PC-3 (cell line): ENCODE data around the gene SDK2. TPM values are rescaled to one million over a fixed set of nuclear protein-coding genes. Genes with fewer than 3 reads are reported as not detected.

Source experiments
- ATAC-seq: fragments of 200-7000 bp; cut with Tn5 transposase; 2 replicates; pipeline ENCODE4 v1.9.1; 2020; ENCODE audit warnings: mild to moderate bottlenecking, moderate library complexity
- BruUV-seq: library from RNA; stranded (reverse); fragments of 400-500 nt; replicated peaks from 2 replicates; lab custom pipeline; 2021; lab: Mats Ljungman, UMichigan
- CTCF ChIA-PET: fragments of 300-600 bp; sonication (Branson Sonifier 250); formaldehyde crosslinking; loops from one replicate; lab custom pipeline; 2022; ENCODE audit warnings: antibody characterized with exemption; lab: Charles Lee
- POLR2A ChIA-PET: fragments of 300-600 bp; sonication (Branson Sonifier 250); formaldehyde crosslinking; loops from one replicate; lab custom pipeline; 2022; ENCODE audit warnings: antibody characterized with exemption; ENCODE audit not compliant: unreplicated experiment; lab: Charles Lee
- DNase-seq: peaks from one replicate; pipeline ENCODE4 v3.0.0-alpha.2; 2015
- H2AFZ ChIP-seq: fragments of 300-600 bp; sonication (generic); 2 replicates; pipeline ENCODE4 v1.6.0; 2016; ENCODE audit warnings: antibody characterized with exemption, low read length
- H3F3A ChIP-seq: fragments of 300-600 bp; sonication (generic); one replicate; pipeline ENCODE4 v1.6.0; 2017; ENCODE audit warnings: antibody characterized with exemption, low read length, control low read depth, mild to moderate bottlenecking; ENCODE audit not compliant: unreplicated experiment
- H3K27ac ChIP-seq: fragments of 300-600 bp; sonication (generic); 2 replicates; pipeline ENCODE4 v1.5.1; 2016; ENCODE audit warnings: mild to moderate bottlenecking, low read length
- H3K27me3 ChIP-seq: fragments of 300-600 bp; sonication (generic); 2 replicates; pipeline ENCODE4 v1.6.1; 2016; ENCODE audit warnings: low read length, mixed read lengths
- H3K36me3 ChIP-seq: fragments of 300-600 bp; sonication (generic); 2 replicates; pipeline ENCODE4 v1.6.1; 2016; ENCODE audit warnings: low read depth, mixed run types, low read length, mixed read lengths
- H3K4me1 ChIP-seq: fragments of 300-600 bp; sonication (generic); 2 replicates; pipeline ENCODE4 v1.5.1; 2016; ENCODE audit warnings: low read length; ENCODE audit not compliant: insufficient read depth
- H3K4me2 ChIP-seq: fragments of 300-600 bp; sonication (generic); 2 replicates; pipeline ENCODE4 v1.6.0; 2016; ENCODE audit warnings: low read length
- H3K4me3 ChIP-seq: fragments of 300-600 bp; sonication (generic); 2 replicates; pipeline ENCODE4 v1.5.1; 2016; ENCODE audit warnings: mild to moderate bottlenecking, low read length, mixed read lengths
- H3K79me2 ChIP-seq: fragments of 300-600 bp; sonication (generic); 2 replicates; pipeline ENCODE4 v1.6.1; 2017; ENCODE audit warnings: low read length, mixed read lengths
- H3K9ac ChIP-seq: fragments of 300-600 bp; sonication (generic); 2 replicates; pipeline ENCODE4 v1.6.0; 2016; ENCODE audit warnings: mild to moderate bottlenecking, low read length
- H3K9me2 ChIP-seq: fragments of 300-600 bp; sonication (generic); replicated peaks from 2 replicates; pipeline ENCODE4 v1.6.1; 2016; ENCODE audit warnings: mixed run types, low read length, mixed read lengths
- H3K9me3 ChIP-seq: fragments of 300-600 bp; sonication (generic); 2 replicates; pipeline ENCODE4 v1.6.1; 2016; ENCODE audit warnings: low read length, mixed read lengths
- H4K20me1 ChIP-seq: fragments of 300-600 bp; sonication (generic); 2 replicates; pipeline ENCODE4 v1.6.1; 2016; ENCODE audit warnings: low read length, mixed read lengths
- EZH2 ChIP-seq: fragments of 300-600 bp; sonication (generic); IDR thresholded peaks from one replicate; pipeline ENCODE4 v1.6.1; 2017; ENCODE audit warnings: antibody characterized with exemption, mild to moderate bottlenecking, low read length; ENCODE audit not compliant: unreplicated experiment
- EZH2phosphoT487 ChIP-seq: fragments of 300-600 bp; sonication (generic); IDR thresholded peaks from 2 replicates; pipeline ENCODE4 v1.6.1; 2018; ENCODE audit warnings: mild to moderate bottlenecking, antibody characterized with exemption, low read length, borderline replicate concordance
- intact Hi-C: fragments of 100-400 bp; cut with micrococcal nuclease; formaldehyde crosslinking; loops from 2 replicates; pipeline ENCODE4 v1.9.0; 2023
- total RNA-seq: library from RNA; depleted of rRNA; stranded (reverse); fragments of >200 nt; gene quantifications from 2 replicates; pipeline ENCODE4 v1.2.3, GENCODE V29; 2014
- TF ChIP-seq, protein P1 (sequence below): fragments of 300-600 bp; sonication (generic); conservative IDR thresholded peaks from 2 replicates; pipeline ENCODE4 v1.5.1; 2017; ENCODE audit warnings: antibody characterized with exemption, low read depth, mild to moderate bottlenecking, low read length

Gene SDK2
- total RNA-seq, 1 experiment from 2014 or later, result 0.07 TPM

DNA sequence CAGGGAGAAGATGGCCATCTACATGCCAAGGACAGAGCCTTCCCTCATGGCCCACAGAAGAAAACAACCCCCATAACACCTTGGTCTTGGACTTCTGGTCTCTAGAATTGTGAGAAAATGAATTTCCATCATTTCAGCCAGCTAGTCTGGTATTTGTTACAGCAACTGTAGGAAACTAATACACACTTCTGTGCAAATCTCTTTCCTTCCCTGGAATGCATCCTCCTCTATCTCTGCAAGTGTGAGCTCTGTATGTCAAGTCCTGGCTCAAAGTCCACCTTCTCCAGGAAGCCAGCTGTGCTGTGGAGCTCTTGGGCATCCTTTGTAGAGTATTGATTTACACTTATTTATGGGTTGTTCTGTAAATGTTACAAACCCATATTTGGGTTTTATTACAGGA lies 89.7 kb downstream of the SDK2 start:
- Histone ChIP-seq H3K27me3 (peaks cover 59% of the 10 kb centered on the region), H3K79me2 (no peaks in the 10 kb centered on the region), H3K9me2 (no peaks in the 10 kb centered on the region), H4K20me1 (no peaks in the 10 kb centered on the region), H3K36me3 (no peaks in the 10 kb centered on the region), H3K4me2 (no peak overlapping the region), H3K4me3 (no peak overlapping the region), H3K9me3 (no peaks in the 10 kb centered on the region), H3K27ac (no peak overlapping the region), H3K9ac (no peak overlapping the region), H3F3A (no peaks in the 10 kb centered on the region), H3K4me1 (no peaks in the 10 kb centered on the region), H2AFZ (no peak overlapping the region)
- ATAC-seq (no peak), DNase-seq (no peak)
- no TSS peak for BruUV-seq
- TF ChIP-seq, protein P1, sequence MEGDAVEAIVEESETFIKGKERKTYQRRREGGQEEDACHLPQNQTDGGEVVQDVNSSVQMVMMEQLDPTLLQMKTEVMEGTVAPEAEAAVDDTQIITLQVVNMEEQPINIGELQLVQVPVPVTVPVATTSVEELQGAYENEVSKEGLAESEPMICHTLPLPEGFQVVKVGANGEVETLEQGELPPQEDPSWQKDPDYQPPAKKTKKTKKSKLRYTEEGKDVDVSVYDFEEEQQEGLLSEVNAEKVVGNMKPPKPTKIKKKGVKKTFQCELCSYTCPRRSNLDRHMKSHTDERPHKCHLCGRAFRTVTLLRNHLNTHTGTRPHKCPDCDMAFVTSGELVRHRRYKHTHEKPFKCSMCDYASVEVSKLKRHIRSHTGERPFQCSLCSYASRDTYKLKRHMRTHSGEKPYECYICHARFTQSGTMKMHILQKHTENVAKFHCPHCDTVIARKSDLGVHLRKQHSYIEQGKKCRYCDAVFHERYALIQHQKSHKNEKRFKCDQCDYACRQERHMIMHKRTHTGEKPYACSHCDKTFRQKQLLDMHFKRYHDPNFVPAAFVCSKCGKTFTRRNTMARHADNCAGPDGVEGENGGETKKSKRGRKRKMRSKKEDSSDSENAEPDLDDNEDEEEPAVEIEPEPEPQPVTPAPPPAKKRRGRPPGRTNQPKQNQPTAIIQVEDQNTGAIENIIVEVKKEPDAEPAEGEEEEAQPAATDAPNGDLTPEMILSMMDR, result no peak
- TF ChIP-seq EZH2 (no peak), EZH2phosphoT487 (no peak)
- ChIA-PET CTCF (no interaction called here), POLR2A (no interaction called here)
- intact Hi-C loops, result no loop called here

DNA sequence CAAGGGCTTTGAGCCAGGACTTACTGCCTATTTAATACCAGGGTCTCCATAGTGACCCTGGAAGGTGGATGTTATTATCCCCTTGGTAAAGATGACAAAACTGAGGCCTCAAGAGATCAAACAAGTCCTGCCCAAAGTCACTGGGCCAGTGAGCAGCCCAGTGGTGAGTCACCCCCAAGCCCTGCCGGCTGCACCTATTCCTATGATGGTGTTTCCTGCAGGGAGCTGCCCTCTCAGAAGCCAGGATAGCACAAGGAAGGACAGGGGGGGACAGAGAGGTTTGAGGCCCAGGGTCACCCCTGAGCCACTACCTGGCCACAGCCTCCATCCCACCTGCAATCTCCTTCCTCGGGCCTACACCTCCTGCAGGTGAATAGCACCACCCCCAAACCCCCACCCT lies 90.9 kb downstream of the SDK2 start:
- Histone ChIP-seq H3K9ac (no peak overlapping the region), H3K4me2 (no peak overlapping the region), H2AFZ (no peak overlapping the region), H3K4me1 (no peaks in the 10 kb centered on the region), H3K4me3 (no peak overlapping the region), H3K36me3 (no peaks in the 10 kb centered on the region), H3F3A (no peaks in the 10 kb centered on the region), H3K9me2 (no peaks in the 10 kb centered on the region), H4K20me1 (0 out of 2 replicates have a peak, but pooled peaks cover 3% of the 10 kb centered on the region), H3K27ac (no peak overlapping the region), H3K79me2 (no peaks in the 10 kb centered on the region), H3K27me3 (peaks cover 64% of the 10 kb centered on the region), H3K9me3 (no peaks in the 10 kb centered on the region)
- intact Hi-C loops, result no loop called here
- CTCF ChIA-PET, result no interaction called here
- DNase-seq, result peak; percentile 34
- POLR2A ChIA-PET, result no interaction called here
- ATAC-seq, result no peak
- BruUV-seq, result no TSS peak
- TF ChIP-seq EZH2 (no peak), EZH2phosphoT487 (no peak)
- TF ChIP-seq, protein P1, result no peak

DNA sequence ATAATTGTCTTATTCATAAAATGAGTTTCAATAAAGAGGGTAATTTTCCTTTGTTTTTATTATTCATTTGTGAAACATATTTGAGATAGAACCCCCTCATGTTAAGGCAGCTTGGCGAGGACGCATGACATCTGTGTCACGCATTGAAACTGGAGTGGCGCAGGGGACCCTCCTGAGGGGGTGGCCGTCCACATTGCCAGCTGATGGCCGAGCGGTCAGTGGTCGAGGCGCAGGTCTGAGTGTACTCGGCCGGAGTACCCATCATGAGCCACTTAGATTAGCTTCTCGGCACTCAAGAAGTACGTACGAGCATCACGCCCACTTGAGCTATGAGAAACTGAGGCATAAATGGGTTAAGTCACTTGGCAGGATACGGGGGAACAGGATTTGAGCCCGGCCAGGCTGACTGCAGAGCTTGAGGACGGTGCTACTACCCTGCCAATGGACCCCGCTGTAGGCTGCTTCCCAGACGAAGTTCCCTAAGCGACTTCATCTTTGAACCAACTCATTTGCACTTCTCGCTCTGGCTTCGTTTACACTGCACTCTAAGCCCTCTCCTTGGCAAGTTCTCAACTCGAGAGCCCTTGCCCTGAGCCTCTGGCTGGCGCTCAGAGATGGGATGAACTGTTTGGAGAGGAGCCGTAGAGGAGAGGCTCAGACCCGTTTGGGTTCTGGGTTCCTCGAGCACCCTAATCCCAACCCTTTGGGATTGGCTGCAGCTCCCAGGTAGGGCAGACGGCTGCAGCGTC lies 91.8 kb downstream of the SDK2 start:
- H3K9me3 ChIP-seq, result no peaks in the 10 kb centered on the region
- no peaks in the 10 kb centered on the region for H3K9me2 ChIP-seq
- ChIA-PET POLR2A (interaction anchor here (0.7 kb wide), 1 partner anchor 1076 kb away, joined by 5 read pairs; no protein-coding TSS in a partner anchor), CTCF (no interaction called here)
- H4K20me1 ChIP-seq, result 0 out of 2 replicates have a peak, but pooled peaks cover 3% of the 10 kb centered on the region
- TF ChIP-seq EZH2phosphoT487 (no peak), EZH2 (no peak)
- TF ChIP-seq, protein P1, result no peak
- H3K4me2 ChIP-seq, result no peak overlapping the region
- no peak overlapping the region for H3K4me3 ChIP-seq
- no peaks in the 10 kb centered on the region for H3K36me3 ChIP-seq
- H3K27ac ChIP-seq, result no peak overlapping the region
- H3K4me1 ChIP-seq, result no peaks in the 10 kb centered on the region
- no TSS peak for BruUV-seq
- no peak overlapping the region for H2AFZ ChIP-seq
- DNase-seq (no peak), ATAC-seq (no peak)
- no peaks in the 10 kb centered on the region for H3F3A ChIP-seq
- H3K79me2 ChIP-seq, result no peaks in the 10 kb centered on the region
- H3K27me3 ChIP-seq, result peaks cover 64% of the 10 kb centered on the region
- H3K9ac ChIP-seq, result no peak overlapping the region
- intact Hi-C loops, result no loop called here
